ENCODE measurements around the gene KCNK15. TPM values are rescaled to one million over a fixed set of nuclear protein-coding genes. Genes with fewer than 3 reads are reported as not detected.

Gene KCNK15
- total RNA-seq, 4 donors from 2014 or later: 0.57 to 1.9 (median 1.4) TPM

DNA sequence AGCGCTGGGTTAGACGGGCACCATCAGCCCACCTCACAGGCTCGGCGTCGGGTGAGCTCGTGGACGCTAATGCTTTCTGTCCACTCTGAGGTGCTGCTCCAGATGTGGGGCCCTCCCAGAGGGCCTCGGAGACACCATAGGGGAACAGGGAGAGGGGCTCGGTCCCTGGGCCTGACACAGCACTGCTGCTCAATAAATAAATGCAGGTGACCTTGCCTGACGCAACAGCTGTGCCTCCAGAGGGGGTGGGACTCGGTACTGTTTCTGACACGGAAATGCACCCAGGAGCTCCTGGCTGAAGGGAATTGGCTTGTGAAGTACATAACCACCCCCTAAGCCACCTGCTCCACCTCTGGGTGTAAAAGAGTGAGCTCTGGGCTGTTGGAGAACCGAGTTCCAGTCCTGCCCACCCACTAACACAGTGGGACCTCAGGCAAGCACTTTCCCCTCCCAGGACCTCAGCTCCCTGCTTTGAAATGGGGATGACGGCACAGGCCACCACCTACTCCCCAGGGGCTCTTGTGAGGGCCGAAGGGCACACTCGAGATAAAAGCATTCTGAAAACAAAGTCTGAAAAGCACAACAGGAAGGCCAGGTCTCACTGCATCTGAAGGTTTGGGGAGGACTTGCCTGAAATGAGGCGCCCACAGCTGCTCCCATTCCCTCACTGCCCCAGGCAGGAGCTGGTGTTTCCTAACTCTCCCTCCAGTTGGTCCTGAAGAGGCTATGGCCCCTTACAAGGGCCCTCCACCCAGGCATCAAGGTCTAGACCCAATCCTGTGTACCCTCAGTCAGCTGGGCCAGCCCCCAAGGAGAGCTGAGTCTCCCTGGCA, 6.7 kb downstream of the KCNK15 start:
- no peaks in the 10 kb centered on the region for H3K9me3 ChIP-seq
- H3K27me3 ChIP-seq: peaks cover 20% of the 10 kb centered on the region
- no peak overlapping the region for H3K27ac ChIP-seq
- no peak overlapping the region for H3K4me3 ChIP-seq
- no peak for TF ChIP-seq POLR2A (IDR thresholded peaks at IDR 0.05)
- TF ChIP-seq POLR2AphosphoS5 (IDR thresholded peaks at IDR 0.05): no peak
- no peak for TF ChIP-seq EP300 (IDR thresholded peaks at IDR 0.05)
- TF ChIP-seq, protein P1, sequence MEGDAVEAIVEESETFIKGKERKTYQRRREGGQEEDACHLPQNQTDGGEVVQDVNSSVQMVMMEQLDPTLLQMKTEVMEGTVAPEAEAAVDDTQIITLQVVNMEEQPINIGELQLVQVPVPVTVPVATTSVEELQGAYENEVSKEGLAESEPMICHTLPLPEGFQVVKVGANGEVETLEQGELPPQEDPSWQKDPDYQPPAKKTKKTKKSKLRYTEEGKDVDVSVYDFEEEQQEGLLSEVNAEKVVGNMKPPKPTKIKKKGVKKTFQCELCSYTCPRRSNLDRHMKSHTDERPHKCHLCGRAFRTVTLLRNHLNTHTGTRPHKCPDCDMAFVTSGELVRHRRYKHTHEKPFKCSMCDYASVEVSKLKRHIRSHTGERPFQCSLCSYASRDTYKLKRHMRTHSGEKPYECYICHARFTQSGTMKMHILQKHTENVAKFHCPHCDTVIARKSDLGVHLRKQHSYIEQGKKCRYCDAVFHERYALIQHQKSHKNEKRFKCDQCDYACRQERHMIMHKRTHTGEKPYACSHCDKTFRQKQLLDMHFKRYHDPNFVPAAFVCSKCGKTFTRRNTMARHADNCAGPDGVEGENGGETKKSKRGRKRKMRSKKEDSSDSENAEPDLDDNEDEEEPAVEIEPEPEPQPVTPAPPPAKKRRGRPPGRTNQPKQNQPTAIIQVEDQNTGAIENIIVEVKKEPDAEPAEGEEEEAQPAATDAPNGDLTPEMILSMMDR (IDR thresholded peaks at IDR 0.05): no peak
- H3K36me3 ChIP-seq: no peaks in the 10 kb centered on the region
- DNase-seq (ENCODE audit: low spot score in 2 of 2): no peak
- WGBS: 40% methylated on average over 4 of the region's 17 CpGs
- H3K4me1 ChIP-seq: peaks cover 17% of the 10 kb centered on the region

DNA sequence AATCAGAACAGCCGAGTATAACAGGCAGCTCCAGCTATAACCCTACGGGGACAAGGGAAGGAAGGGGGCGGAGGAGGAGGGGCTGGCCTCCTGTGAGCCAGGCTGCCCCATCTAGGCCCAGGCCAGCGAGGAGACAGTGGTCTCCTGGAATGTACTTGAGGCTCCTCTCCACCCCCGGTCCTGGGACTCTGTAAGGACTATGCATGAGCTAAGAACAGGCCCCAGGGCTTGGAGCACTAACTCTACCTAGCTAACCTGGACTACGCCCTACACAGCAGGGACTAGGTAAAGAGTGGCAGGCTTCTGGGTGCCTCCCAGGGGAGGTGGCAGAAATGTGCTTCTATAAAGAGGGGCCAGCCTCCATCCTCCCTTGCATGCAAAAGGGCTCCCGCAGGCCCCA, 8.9 kb downstream of the KCNK15 start:
- Histone ChIP-seq H3K4me3 (no peak overlapping the region), H3K4me1 (peaks cover 9% of the 10 kb centered on the region), H3K9me3 (no peaks in the 10 kb centered on the region), H3K27me3 (peaks cover 17% of the 10 kb centered on the region), H3K27ac (no peak overlapping the region), H3K36me3 (no peaks in the 10 kb centered on the region)
- no peak for DNase-seq (ENCODE audit: low spot score in 2 of 2)
- WGBS: 44% methylated on average over 7 of the region's 7 CpGs
- TF ChIP-seq, protein P1 (IDR thresholded peaks at IDR 0.05): no peak
- TF ChIP-seq POLR2AphosphoS5 (IDR thresholded peaks at IDR 0.05) (no peak), EP300 (IDR thresholded peaks at IDR 0.05) (no peak), POLR2A (IDR thresholded peaks at IDR 0.05) (no peak)

DNA sequence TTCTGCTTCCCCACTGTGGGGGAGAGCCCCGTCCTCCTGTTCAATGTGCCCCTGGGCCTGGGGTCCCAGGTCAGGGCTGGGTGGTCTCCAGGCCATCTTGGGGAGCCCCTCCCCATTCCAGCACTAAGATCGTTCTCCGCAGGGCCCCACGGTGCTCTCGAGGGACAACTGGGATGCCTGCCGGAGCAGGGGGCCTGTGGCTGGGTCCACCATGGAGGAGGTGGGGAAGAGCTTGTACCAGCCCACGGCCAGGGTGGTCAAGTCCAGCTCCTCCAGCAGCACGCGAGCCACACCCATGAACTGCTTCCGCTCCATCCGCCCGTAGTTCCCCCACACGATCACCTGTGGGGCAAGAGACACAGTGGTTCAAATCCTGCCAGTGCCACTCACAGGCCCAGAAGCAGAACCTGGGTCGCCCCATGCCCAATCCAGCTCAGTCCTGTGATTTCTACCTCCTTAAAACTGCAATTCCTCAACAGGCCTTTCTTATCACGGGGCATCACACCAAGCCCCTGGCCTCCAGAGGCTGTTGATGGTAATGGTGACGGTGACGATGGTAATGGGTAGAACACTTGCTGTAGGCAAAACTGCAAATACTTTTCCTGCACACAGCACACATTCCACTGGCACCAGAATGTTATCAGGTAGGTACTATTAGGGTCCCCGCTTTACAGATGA, 10.5 kb downstream of the KCNK15 start:
- Histone ChIP-seq H3K4me3 (no peak overlapping the region), H3K4me1 (no peaks in the 10 kb centered on the region), H3K27ac (no peak overlapping the region), H3K27me3 (peaks cover under 1% of the 10 kb centered on the region), H3K9me3 (no peaks in the 10 kb centered on the region), H3K36me3 (no peaks in the 10 kb centered on the region)
- TF ChIP-seq EP300 (IDR thresholded peaks at IDR 0.05) (no peak), POLR2A (IDR thresholded peaks at IDR 0.05) (no peak), POLR2AphosphoS5 (IDR thresholded peaks at IDR 0.05) (no peak)
- TF ChIP-seq, protein P1 (IDR thresholded peaks at IDR 0.05): no peak
- 86% methylated on average over 13 of the region's 18 CpGs for WGBS
- DNase-seq (ENCODE audit: low spot score in 2 of 2): peak in 1 of 2 donors; percentile 74

DNA sequence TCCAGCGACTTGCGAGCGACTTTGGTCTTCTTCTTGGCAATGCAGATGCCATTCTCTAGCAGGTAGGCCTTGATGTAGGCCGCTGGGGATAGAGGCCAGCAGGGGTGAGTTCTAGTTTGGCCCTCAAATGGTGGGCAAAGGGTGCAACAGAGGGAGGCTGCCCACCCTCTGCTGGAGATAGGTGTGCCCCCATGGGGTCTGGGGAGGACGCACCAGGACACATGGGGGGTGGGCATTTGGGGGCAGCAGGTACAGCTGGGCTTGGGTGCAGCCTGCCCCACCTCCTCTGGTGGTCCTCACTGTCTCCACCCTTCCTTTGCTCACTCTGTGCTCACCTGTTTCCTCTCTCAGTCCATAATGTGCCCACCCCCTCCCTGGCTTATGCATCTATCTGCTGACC, 11.3 kb downstream of the KCNK15 start:
- peak in 1 of 2 donors; percentile 57 for DNase-seq (ENCODE audit: low spot score in 2 of 2)
- Histone ChIP-seq H3K27me3 (no peaks in the 10 kb centered on the region), H3K27ac (no peak overlapping the region), H3K9me3 (no peaks in the 10 kb centered on the region), H3K4me3 (no peak overlapping the region), H3K4me1 (no peaks in the 10 kb centered on the region), H3K36me3 (no peaks in the 10 kb centered on the region)
- WGBS: 88% methylated on average over 2 of the region's 5 CpGs
- TF ChIP-seq, protein P1 (IDR thresholded peaks at IDR 0.05): no peak
- TF ChIP-seq POLR2A (IDR thresholded peaks at IDR 0.05): no peak
- TF ChIP-seq POLR2AphosphoS5 (IDR thresholded peaks at IDR 0.05): no peak
- TF ChIP-seq EP300 (IDR thresholded peaks at IDR 0.05): no peak
